T-cell (primary cell): ENCODE data around the gene DSTN. TPM values are rescaled to one million over a fixed set of nuclear protein-coding genes. Genes with fewer than 3 reads are reported as not detected.

ENCODE experiments used
- ATAC-seq, 4 experiments: fragments of 200-7000 bp in 3 of 4; fragments of 150-1000 bp in 1 of 4; cut with Tn5 transposase; replicated peaks in 1 of 4; 1 replicate in 3 of 4; 2 replicates in 1 of 4; pipeline ENCODE4 v1.10.0; 2021; ENCODE audit warnings: moderate library complexity in 3 of 4, mild to moderate bottlenecking in 2 of 4, moderate number of reproducible peaks in 1 of 4
- CTCF ChIA-PET, 2 donors: fragments of 300-600 bp; sonication (Branson Sonifier 250); formaldehyde crosslinking; loops; one replicate each; lab custom pipeline; 2022; ENCODE audit warnings: antibody characterized with exemption in 2 of 2; lab: Charles Lee
- POLR2A ChIA-PET, 2 donors: fragments of 300-600 bp; sonication (Branson Sonifier 250); formaldehyde crosslinking; loops; one replicate each; lab custom pipeline; 2022; ENCODE audit warnings: antibody characterized with exemption in 2 of 2; lab: Charles Lee
- DNase-seq, 35 experiments: peaks; one replicate each; pipeline versions ENCODE4 v3.0.0 to v3.0.0-alpha.2; 2013 to 2023
- H3K27ac ChIP-seq: one replicate; pipeline ENCODE4 v1.5.1; 2013; ENCODE audit warnings: low read length
- H3K27me3 ChIP-seq, 2 experiments: replicated peaks in 1 of 2; 1 replicate in 1 of 2; 2 replicates in 1 of 2; pipeline versions ENCODE4 v1.6.1 to v1.7.0; 2013; ENCODE audit warnings: low read length in 1 of 2, mixed read lengths in 1 of 2; ENCODE audit not compliant: control insufficient read depth in 2 of 2, insufficient read depth in 2 of 2; ENCODE audit errors: extremely low read depth in 1 of 2
- H3K36me3 ChIP-seq, 2 donors: 1 replicate in 1 of 2; 2 replicates in 1 of 2; pipeline versions ENCODE4 v1.6.1 to v1.7.0; 2013; ENCODE audit warnings: low read length in 1 of 2; ENCODE audit not compliant: control insufficient read depth in 2 of 2, insufficient read depth in 1 of 2; ENCODE audit errors: extremely low read depth in 1 of 2
- H3K4me1 ChIP-seq, 2 experiments: 1 replicate in 1 of 2; 2 replicates in 1 of 2; pipeline versions ENCODE4 v1.6.1 to v1.7.0; 2013; ENCODE audit warnings: low read length in 2 of 2, mixed read lengths in 1 of 2; ENCODE audit not compliant: insufficient read depth in 2 of 2, control insufficient read depth in 1 of 2; ENCODE audit errors: extremely low read depth in 1 of 2
- H3K4me3 ChIP-seq, 2 donors: 1 replicate in 1 of 2; 2 replicates in 1 of 2; pipeline versions ENCODE4 v1.5.1 to v1.7.0; 2013; ENCODE audit warnings: mild to moderate bottlenecking in 2 of 2, low read length in 1 of 2, moderate library complexity in 1 of 2; ENCODE audit not compliant: control insufficient read depth in 1 of 2; ENCODE audit errors: extremely low read depth in 1 of 2
- H3K9me3 ChIP-seq: 2 replicates; pipeline ENCODE4 v1.7.0; 2013
- H3K27ac Mint-ChIP-seq, 2 donors: one replicate each; pipeline ENCODE4 v1.8.0; 2020 to 2021; ENCODE audit warnings: mild to moderate bottlenecking in 2 of 2, mixed read lengths in 2 of 2
- H3K27me3 Mint-ChIP-seq, 2 donors: one replicate each; pipeline ENCODE4 v1.8.0; 2021 to 2022; ENCODE audit warnings: mixed read lengths in 2 of 2
- H3K36me3 Mint-ChIP-seq: one replicate; pipeline ENCODE4 v1.8.0; 2021; ENCODE audit warnings: mixed read lengths
- H3K4me1 Mint-ChIP-seq, 3 donors: one replicate each; pipeline ENCODE4 v1.8.0; 2020 to 2022; ENCODE audit warnings: mixed read lengths in 3 of 3, mild to moderate bottlenecking in 1 of 3
- H3K4me3 Mint-ChIP-seq, 3 donors: one replicate each; pipeline ENCODE4 v1.8.0; 2020 to 2022; ENCODE audit warnings: mild to moderate bottlenecking in 3 of 3, mixed read lengths in 3 of 3, moderate library complexity in 3 of 3
- H3K9me3 Mint-ChIP-seq, 3 donors: one replicate each; pipeline ENCODE4 v1.8.0; 2020 to 2022; ENCODE audit warnings: mixed read lengths in 3 of 3
- WGBS: methylation state at CpG from one replicate; pipeline ENCODE4 v1.1.5; 2013; ENCODE audit warnings: missing lambda C conversion rate; ENCODE audit not compliant: insufficient coverage; 5-methylcytosine and 5-hydroxymethylcytosine counted together
- total RNA-seq, 35 experiments: library from RNA in 6 of 35; stranded (reverse) in 6 of 35; fragments of 120-200 nt in 1 of 35; gene quantifications; one replicate each; pipeline versions ENCODE4 v1.2.1 to v1.2.4 and lab custom pipeline; 2013 to 2026

The DSTN gene
- total RNA-seq, 5 donors from 2014 or later (not counting 1 experiment from before 2014, with no cell fraction given) = 36.3 to 41.7 (median 41.3) TPM

DNA sequence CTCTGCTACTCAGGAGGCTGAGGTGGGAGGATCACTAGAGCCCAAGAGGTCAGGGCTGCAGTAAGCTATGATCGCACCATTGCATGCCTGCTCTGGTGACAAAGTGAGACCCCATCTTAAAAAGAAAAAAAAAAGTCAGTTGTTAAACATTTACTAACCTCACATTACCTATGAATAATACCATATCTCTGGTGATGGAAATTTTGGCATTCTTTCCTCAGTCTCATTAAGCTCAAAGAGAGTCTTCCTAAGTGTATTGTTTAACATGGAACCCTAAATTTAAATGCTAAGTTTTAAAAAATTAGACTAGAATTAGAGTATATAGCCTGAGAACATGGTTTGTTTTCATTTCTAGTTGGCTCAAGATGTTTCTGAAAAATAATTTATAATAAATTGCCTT lies 27.4 kb upstream of the DSTN start:
- no peak overlapping the region for H3K27ac ChIP-seq
- no peaks in the 10 kb centered on the region for H3K9me3 ChIP-seq
- Mint-ChIP-seq H3K27ac (no peak overlapping the region), H3K9me3 (no peaks in the 10 kb centered on the region), H3K36me3 (no peaks in the 10 kb centered on the region), H3K4me3 (no peak overlapping the region), H3K4me1 (no peaks in the 10 kb centered on the region), H3K27me3 (peaks cover 7 to 14% of the 10 kb centered on the region in 2 donors)
- no peak for DNase-seq
- peaks cover 0 to 17% of the 10 kb centered on the region in 2 experiments for H3K27me3 ChIP-seq
- no peaks in the 10 kb centered on the region for H3K36me3 ChIP-seq
- ATAC-seq = no peak
- ChIA-PET CTCF (interaction anchor here in 1 of 2 donors (0.5 kb wide), 1 partner anchor 44 kb away, joined by 3 read pairs; no protein-coding TSS in a partner anchor), POLR2A (no interaction called here)
- no peak overlapping the region for H3K4me3 ChIP-seq
- WGBS = no CpG with 5 or more reads among the region's 1 CpG
- no peaks in the 10 kb centered on the region for H3K4me1 ChIP-seq

- POLR2A ChIA-PET = no interaction called here
- no peaks in the 10 kb centered on the region for H3K4me1 ChIP-seq
- H3K27me3 Mint-ChIP-seq = peaks cover 7 to 10% of the 10 kb centered on the region in 2 donors
Observed at GRCh38 chr20:17542993-17543412, 26.9 kb upstream of the DSTN start.

GRCh38 chr20:17543531-17544131 lies 26.2 kb upstream of the DSTN start:
- Mint-ChIP-seq H3K4me1 (no peaks in the 10 kb centered on the region), H3K36me3 (no peaks in the 10 kb centered on the region), H3K27me3 (peaks cover 7 to 10% of the 10 kb centered on the region in 2 donors), H3K27ac (no peak overlapping the region), H3K4me3 (no peak overlapping the region), H3K9me3 (no peaks in the 10 kb centered on the region)
- Histone ChIP-seq H3K27me3 (peaks cover 0 to 12% of the 10 kb centered on the region in 2 experiments), H3K4me1 (no peaks in the 10 kb centered on the region), H3K36me3 (no peaks in the 10 kb centered on the region), H3K9me3 (no peaks in the 10 kb centered on the region), H3K27ac (no peak overlapping the region), H3K4me3 (no peak overlapping the region)
- ATAC-seq (no peak), DNase-seq (no peak)
- WGBS = 100% methylated on average over 2 of the region's 5 CpGs
- ChIA-PET CTCF (interaction anchor here in 1 of 2 donors (0.9 kb wide), 1 partner anchor 17 kb away, joined by 5 read pairs; no protein-coding TSS in a partner anchor), POLR2A (no interaction called here)

More at GRCh38 chr20:17542993-17543412, 26.9 kb upstream of the DSTN start:
- WGBS = 87% methylated on average over 3 of the region's 4 CpGs
- H3K27ac ChIP-seq = no peak overlapping the region
- H3K9me3 Mint-ChIP-seq = no peaks in the 10 kb centered on the region
- H3K9me3 ChIP-seq = no peaks in the 10 kb centered on the region
- no peaks in the 10 kb centered on the region for H3K36me3 Mint-ChIP-seq
- H3K27me3 ChIP-seq = peaks cover 0 to 13% of the 10 kb centered on the region in 2 experiments
- H3K36me3 ChIP-seq = no peaks in the 10 kb centered on the region
- no peak overlapping the region for H3K27ac Mint-ChIP-seq
- H3K4me3 ChIP-seq = no peak overlapping the region
- CTCF ChIA-PET = interaction anchor here in 1 of 2 donors (0.9 kb wide), 1 partner anchor 16 kb away, joined by 5 read pairs; no protein-coding TSS in a partner anchor
- no peaks in the 10 kb centered on the region for H3K4me1 Mint-ChIP-seq
- no peak overlapping the region for H3K4me3 Mint-ChIP-seq
- ATAC-seq (no peak), DNase-seq (no peak)

DNA sequence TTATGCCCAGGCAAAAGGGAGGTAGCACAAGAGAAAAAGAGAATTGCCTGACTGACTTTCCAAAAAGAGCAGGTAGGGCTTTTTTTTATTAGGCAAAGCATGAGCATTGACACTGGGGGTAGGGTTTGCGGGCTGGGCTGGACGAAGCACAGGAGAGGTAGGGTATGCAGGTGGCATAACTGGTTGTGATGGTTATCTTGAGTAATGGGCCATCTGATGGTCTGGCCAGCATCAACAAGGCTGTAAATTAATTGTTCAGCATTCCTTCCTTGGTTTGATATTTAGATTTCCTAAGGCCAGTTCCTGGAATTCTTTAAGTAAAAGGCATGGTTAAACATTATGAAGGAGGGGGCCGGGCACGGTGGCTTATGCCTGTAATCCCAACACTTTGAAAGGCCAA lies 24.7 kb upstream of the DSTN start:
- Mint-ChIP-seq H3K27me3 (peaks cover 8 to 13% of the 10 kb centered on the region in 2 donors), H3K36me3 (no peaks in the 10 kb centered on the region), H3K4me1 (no peaks in the 10 kb centered on the region), H3K4me3 (no peak overlapping the region), H3K27ac (no peak overlapping the region), H3K9me3 (no peaks in the 10 kb centered on the region)
- Histone ChIP-seq H3K27ac (no peak overlapping the region), H3K27me3 (peaks cover 0 to 6% of the 10 kb centered on the region in 2 experiments), H3K4me3 (no peak overlapping the region), H3K4me1 (no peaks in the 10 kb centered on the region), H3K36me3 (no peaks in the 10 kb centered on the region), H3K9me3 (no peaks in the 10 kb centered on the region)
- WGBS = 100% methylated on average over 2 of the region's 4 CpGs
- ChIA-PET POLR2A (no interaction called here), CTCF (no interaction called here)
- DNase-seq (no peak), ATAC-seq (no peak)

GRCh38 chr20:17549131-17549530 lies 20.7 kb upstream of the DSTN start:
- Mint-ChIP-seq H3K27ac (no peak overlapping the region), H3K36me3 (no peaks in the 10 kb centered on the region), H3K9me3 (no peaks in the 10 kb centered on the region), H3K27me3 (peaks cover 3 to 5% of the 10 kb centered on the region in 2 donors), H3K4me3 (no peak overlapping the region), H3K4me1 (no peaks in the 10 kb centered on the region)
- POLR2A ChIA-PET = no interaction called here
- CTCF ChIA-PET = no interaction called here
- DNase-seq (no peak), ATAC-seq (no peak)
- Histone ChIP-seq H3K9me3 (no peaks in the 10 kb centered on the region), H3K27ac (no peak overlapping the region), H3K27me3 (peaks cover 0 to 5% of the 10 kb centered on the region in 2 experiments), H3K4me1 (no peaks in the 10 kb centered on the region), H3K36me3 (no peaks in the 10 kb centered on the region), H3K4me3 (no peak overlapping the region)
- 88% methylated on average over 2 of the region's 4 CpGs for WGBS

- ChIA-PET POLR2A (no interaction called here), CTCF (no interaction called here)
- H3K27ac ChIP-seq = no peak overlapping the region
- WGBS = no CpG with 5 or more reads among the region's 3 CpGs
- no peaks in the 10 kb centered on the region for H3K9me3 Mint-ChIP-seq
- no peaks in the 10 kb centered on the region for H3K36me3 Mint-ChIP-seq
- ATAC-seq = no peak
- peaks cover 0 to 5% of the 10 kb centered on the region in 2 experiments for H3K27me3 ChIP-seq
- no peaks in the 10 kb centered on the region for H3K27me3 Mint-ChIP-seq
- H3K9me3 ChIP-seq = no peaks in the 10 kb centered on the region
- no peak overlapping the region for H3K27ac Mint-ChIP-seq
- H3K4me1 Mint-ChIP-seq = peaks cover 5 to 6% (median 5%) of the 10 kb centered on the region in 3 donors
- no peaks in the 10 kb centered on the region for H3K36me3 ChIP-seq
- no peak overlapping the region for H3K4me3 ChIP-seq
- H3K4me3 Mint-ChIP-seq = no peak overlapping the region
- DNase-seq = no peak
- H3K4me1 ChIP-seq = peaks cover 0 to 2% of the 10 kb centered on the region in 2 experiments
Observed at GRCh38 chr20:17555106-17555505, 14.8 kb upstream of the DSTN start.
